Epithelial cell of esophagus (primary cell): ENCODE results near the gene TMBIM1.

Source experiments
- DNase-seq: peaks from one replicate; pipeline ENCODE4 v3.0.0; 2010; ENCODE audit warnings: low read depth
- H3K4me3 ChIP-seq: 2 replicates; pipeline ENCODE4 v1.5.1; 2011; ENCODE audit warnings: mild to moderate bottlenecking, low read length, control low read depth
- TF ChIP-seq, protein P1 (sequence below): IDR thresholded peaks from 2 replicates; pipeline ENCODE4 v1.5.1; 2011; ENCODE audit warnings: low read depth, mild to moderate bottlenecking, low read length, control low read depth, inconsistent platforms; ENCODE audit not compliant: insufficient read depth; ENCODE audit errors: missing control alignments

The TMBIM1 gene

DNA sequence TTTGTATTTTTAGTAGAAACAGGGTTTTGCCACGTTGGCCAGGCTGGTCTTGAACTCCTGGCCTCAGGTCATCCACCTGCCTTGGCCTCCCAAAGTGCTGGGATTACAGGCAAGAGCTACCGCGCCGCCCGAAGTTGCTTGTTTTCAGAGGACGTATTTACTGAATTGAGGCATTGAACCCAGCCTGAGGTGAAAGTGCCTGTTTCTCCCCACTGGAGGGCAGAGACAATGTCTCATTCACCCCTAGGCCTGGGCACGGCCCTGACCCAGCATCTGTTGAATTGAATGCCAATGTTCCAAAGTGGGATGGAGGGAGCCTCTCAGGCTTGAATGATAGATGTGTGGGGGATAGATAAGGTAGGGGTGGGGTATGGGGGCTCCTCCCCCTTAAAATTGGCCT, 4.5 kb upstream of the TMBIM1 start:
- TF ChIP-seq, protein P1, sequence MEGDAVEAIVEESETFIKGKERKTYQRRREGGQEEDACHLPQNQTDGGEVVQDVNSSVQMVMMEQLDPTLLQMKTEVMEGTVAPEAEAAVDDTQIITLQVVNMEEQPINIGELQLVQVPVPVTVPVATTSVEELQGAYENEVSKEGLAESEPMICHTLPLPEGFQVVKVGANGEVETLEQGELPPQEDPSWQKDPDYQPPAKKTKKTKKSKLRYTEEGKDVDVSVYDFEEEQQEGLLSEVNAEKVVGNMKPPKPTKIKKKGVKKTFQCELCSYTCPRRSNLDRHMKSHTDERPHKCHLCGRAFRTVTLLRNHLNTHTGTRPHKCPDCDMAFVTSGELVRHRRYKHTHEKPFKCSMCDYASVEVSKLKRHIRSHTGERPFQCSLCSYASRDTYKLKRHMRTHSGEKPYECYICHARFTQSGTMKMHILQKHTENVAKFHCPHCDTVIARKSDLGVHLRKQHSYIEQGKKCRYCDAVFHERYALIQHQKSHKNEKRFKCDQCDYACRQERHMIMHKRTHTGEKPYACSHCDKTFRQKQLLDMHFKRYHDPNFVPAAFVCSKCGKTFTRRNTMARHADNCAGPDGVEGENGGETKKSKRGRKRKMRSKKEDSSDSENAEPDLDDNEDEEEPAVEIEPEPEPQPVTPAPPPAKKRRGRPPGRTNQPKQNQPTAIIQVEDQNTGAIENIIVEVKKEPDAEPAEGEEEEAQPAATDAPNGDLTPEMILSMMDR: no peak
- DNase-seq: no peak
- H3K4me3 ChIP-seq: no peak overlapping the region

DNA sequence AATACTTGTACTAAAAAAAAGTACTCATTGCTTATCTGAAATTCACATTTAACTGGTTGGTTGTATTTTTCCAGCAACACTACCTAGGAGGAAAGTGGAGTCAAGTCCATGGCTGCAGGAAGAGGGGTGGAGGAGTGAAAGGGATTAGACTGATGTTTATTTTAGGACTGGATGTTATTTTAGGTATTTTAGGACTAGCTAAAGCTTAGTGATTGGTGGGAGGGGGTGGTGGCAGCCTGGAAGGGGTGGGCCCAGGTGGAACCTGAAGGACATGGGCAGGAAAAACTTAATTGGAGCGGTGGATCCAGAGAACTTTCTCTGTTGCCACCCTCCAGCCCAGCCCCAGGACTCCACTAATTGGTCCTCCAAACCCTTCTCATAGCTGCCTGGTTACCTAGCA, 3.9 kb upstream of the TMBIM1 start:
- no peak for DNase-seq
- no peak overlapping the region for H3K4me3 ChIP-seq
- TF ChIP-seq, protein P1: no peak

DNA sequence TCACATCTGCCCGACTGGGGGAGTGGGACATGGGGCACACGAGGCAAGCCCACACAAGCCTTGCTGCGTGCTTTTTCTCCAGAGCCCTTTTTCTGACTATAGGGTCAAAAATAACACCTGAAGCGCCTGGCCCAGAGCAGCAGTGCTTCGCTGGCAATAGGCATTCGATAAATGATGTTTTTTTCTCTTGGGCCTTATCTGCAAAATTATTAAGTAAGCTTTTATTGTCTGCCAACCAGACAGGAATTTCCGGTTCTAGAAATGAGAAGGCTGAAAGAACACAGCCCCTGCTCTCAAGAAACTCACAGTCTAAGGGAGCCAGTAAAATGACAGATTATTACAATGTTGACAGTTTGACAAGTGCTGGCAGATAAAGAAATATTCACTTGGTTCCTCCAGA, 2.7 kb upstream of the TMBIM1 start:
- H3K4me3 ChIP-seq: no peak overlapping the region
- TF ChIP-seq, protein P1: no peak
- DNase-seq: peak; percentile 90

DNA sequence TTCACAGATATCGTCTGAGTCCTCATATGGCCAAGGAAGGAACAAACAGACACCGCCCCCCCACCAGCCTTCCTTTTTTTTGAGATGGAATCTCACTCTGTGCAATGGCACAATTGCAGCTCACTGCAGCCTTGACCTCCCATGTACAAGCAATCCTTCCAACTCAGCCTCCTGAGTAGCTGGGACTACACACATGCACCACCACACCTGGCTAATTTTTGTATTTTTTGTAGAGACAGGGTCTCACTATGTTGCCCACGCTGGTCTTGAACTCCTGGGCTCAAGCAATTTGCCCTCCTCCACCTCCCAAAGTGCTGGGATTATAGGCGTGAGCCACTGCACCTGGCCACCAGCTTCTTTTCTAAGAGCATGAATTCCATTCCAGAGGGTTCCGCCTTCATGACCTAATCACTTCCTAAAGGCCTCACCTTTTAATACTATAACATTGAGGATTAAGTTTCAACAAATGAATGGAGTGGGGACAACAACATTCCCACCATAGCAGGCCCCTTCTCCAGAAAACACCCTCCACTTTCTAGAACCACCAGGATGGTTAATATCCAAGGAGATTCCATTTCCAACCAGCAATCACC, 2.2 kb upstream of the TMBIM1 start:
- TF ChIP-seq, protein P1: no peak
- DNase-seq: peak; percentile 70

DNA sequence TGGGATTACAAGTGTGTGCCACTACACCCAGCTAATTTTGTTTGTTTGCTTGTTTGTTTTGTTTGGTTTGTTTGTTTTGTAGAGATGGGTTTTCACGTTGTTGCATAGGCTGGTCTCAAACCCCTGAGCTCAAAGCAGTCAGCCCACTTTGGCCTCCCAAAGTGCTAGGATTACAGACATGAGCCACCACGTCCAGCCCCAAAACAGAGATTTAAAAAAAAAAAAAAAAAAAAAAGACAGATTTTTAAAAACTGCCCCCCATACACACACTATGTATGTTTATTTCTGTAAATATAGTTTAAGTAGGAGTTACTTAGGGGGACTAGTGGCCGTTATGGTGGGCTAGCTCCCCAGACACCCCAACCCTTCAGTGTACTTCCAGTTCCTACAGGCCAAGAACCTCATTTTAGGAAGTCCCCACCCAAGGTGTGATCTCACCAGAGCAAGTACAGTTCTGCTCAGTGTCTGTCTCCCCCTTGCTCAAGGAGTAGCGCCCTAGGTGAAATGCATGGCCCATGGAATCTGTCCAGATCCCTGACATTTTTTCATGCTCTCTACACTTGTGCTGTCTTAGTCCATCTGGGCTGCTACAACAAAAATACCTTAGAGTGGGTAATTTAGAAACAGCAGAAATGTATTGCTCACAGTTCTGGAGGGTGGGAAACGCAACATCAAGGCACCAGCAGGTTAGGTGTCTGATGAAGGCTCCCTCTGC, 1.6 kb upstream of the TMBIM1 start:
- TF ChIP-seq, protein P1: no peak
- peak; percentile 55 for DNase-seq
- H3K4me3 ChIP-seq: no peak overlapping the region

More for the DNA sequence above, 2.2 kb upstream of the TMBIM1 start:
- H3K4me3 ChIP-seq: no peak overlapping the region

DNA sequence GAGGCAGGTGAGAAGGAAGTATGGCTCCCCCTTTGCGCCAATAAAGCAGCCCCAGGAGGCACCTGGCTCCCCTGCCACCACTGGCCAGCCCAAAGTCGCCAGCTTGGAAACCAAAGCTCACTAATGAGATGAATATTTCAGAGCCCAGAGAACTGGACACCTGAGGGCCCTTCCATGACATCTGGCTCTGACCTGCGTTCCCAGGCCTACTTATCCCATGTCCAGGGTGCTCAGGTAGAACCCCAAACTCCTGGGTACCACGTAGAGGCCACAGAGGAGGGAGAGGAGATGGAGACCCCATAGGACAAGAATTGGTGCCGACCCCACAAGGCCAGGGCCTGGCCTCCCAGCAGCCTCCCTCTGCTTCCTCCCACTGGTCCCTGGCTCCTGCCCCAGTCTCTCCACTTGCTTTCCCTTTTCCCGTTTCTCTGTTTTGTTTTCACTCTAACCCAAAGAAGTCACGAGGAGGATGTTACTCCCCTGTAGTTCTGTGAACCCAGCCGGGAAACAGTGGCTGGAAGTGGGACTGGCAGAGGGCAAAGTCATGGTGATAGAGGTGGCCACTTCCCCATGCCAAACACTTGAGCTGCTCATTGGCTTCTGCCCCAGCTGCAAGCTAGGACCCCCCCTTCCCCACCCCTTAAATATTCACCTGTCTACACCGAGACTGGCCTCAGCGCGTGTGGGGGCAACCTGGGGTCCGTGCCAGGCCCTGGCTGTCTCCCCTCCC, 820 bp downstream of the TMBIM1 start:
- TF ChIP-seq, protein P1: no peak
- no peak for DNase-seq
- peak overlapping the region; percentile 95 for H3K4me3 ChIP-seq
